ENCODE results near the gene MICOS13.

The MICOS13 gene

DNA sequence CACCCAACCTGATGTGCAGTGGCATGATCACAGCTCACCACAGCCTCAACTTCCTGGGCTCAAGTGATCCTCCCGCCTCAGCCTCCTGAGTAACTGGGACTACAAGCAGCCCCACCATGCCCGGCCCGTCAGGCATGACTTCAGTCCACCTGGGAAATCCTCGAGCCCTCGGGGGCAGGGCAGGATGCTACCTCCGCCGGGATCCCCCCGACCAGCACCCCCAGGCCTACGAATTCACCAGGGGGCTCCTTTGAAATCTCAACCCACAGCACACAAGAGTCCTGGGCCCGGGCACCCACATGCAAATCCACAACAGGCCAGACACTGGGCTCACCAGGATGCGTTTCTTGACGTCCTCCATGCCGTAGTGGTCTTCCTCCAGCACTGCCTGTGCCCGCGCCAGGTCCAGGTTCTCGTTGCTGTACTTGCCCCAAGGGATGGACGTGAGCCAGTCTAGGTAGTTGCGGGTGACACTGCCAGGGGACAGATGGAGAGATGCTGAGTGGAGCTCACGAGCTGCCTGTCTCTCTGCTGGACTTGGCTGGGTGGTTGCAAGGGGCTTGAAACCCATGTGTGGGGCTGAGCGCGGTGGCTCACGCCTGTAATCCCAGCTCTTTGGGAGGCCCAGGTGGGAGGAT is 20.3 kb upstream of the MICOS13 start:
- no peak for TF ChIP-seq EZH2phosphoT487 (IDR thresholded peaks at IDR 0.05; ENCODE audit: borderline replicate concordance, low read length)
- TF ChIP-seq, protein P1, sequence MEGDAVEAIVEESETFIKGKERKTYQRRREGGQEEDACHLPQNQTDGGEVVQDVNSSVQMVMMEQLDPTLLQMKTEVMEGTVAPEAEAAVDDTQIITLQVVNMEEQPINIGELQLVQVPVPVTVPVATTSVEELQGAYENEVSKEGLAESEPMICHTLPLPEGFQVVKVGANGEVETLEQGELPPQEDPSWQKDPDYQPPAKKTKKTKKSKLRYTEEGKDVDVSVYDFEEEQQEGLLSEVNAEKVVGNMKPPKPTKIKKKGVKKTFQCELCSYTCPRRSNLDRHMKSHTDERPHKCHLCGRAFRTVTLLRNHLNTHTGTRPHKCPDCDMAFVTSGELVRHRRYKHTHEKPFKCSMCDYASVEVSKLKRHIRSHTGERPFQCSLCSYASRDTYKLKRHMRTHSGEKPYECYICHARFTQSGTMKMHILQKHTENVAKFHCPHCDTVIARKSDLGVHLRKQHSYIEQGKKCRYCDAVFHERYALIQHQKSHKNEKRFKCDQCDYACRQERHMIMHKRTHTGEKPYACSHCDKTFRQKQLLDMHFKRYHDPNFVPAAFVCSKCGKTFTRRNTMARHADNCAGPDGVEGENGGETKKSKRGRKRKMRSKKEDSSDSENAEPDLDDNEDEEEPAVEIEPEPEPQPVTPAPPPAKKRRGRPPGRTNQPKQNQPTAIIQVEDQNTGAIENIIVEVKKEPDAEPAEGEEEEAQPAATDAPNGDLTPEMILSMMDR (IDR thresholded peaks at IDR 0.05; ENCODE audit: low read depth, low read length, poor library complexity, severe bottlenecking) = no peak
- Histone ChIP-seq H3K79me2 (ENCODE audit: control insufficient read depth, low read length) (peaks cover 8% of the 10 kb centered on the region), H3K4me2 (ENCODE audit: low read length) (no peak overlapping the region), H3F3A (ENCODE audit: control insufficient read depth, insufficient read depth) (peaks cover 5% of the 10 kb centered on the region; the same call in 1 of the 2 replicates), H3K4me3 (ENCODE audit: low read length) (no peak overlapping the region), H3K36me3 (ENCODE audit: control insufficient read depth, low read length) (peaks cover 70% of the 10 kb centered on the region), H3K27ac (ENCODE audit: low read depth, low read length) (no peak overlapping the region), H4K20me1 (ENCODE audit: control insufficient read depth, insufficient read depth, low read depth, low read length) (no peaks in the 10 kb centered on the region), H3K4me1 (ENCODE audit: control insufficient read depth, low read length) (no peaks in the 10 kb centered on the region), H3K9me3 (ENCODE audit: control insufficient read depth, insufficient read depth, low read length) (no peaks in the 10 kb centered on the region), H3K9me2 (replicated peaks; ENCODE audit: control insufficient read depth, low read length) (no peaks in the 10 kb centered on the region), H3K27me3 (ENCODE audit: control insufficient read depth, low read length) (no peaks in the 10 kb centered on the region)

DNA sequence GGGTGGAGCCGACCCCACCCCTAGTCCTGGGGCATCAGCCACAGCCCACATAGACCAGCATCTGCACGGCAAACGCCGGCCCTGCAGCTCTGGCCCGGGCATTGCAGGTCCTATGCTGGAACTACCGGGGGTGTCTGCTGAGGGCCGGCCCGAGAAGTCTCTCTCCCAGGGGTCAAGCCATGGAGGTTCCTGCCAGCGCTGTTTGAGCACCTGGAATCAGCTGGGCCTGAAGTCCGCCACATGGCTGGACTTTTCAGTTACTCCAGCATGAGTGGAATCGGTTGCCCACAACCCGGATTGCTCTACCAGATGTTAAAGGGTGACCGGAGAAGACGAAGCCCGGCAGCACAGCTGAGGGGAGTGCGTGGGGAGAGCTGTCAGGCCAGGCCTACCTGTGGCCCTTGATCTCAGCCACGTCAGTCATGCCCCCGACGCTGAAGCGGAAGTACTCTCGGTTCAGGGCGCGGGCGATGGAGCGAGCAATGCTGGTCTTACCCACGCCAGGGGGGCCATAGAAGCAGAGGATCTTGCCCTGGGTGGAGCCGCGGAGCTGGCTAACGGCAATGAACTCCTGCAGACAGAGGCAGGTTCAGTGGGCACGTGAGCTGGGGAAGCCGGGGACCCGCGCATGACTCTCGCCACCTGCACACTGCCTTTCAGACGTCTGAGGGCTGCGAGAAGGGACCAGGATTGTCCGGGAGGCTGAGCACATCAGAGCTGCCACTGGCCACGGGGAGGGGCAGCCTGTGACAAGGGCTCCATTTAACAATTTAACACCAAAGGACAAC is 18.5 kb upstream of the MICOS13 start:
- Histone ChIP-seq H3F3A (ENCODE audit: control insufficient read depth, insufficient read depth) (peaks cover 12% of the 10 kb centered on the region), H3K27me3 (ENCODE audit: control insufficient read depth, low read length) (no peaks in the 10 kb centered on the region), H3K36me3 (ENCODE audit: control insufficient read depth, low read length) (peaks cover 70% of the 10 kb centered on the region), H3K27ac (ENCODE audit: low read depth, low read length) (no peak overlapping the region), H4K20me1 (ENCODE audit: control insufficient read depth, insufficient read depth, low read depth, low read length) (no peaks in the 10 kb centered on the region), H3K9me2 (replicated peaks; ENCODE audit: control insufficient read depth, low read length) (no peaks in the 10 kb centered on the region), H3K4me2 (ENCODE audit: low read length) (no peak overlapping the region), H3K9me3 (ENCODE audit: control insufficient read depth, insufficient read depth, low read length) (no peaks in the 10 kb centered on the region), H3K79me2 (ENCODE audit: control insufficient read depth, low read length) (peaks cover 14% of the 10 kb centered on the region), H3K4me1 (ENCODE audit: control insufficient read depth, low read length) (no peaks in the 10 kb centered on the region), H3K4me3 (ENCODE audit: low read length) (no peak overlapping the region)
- TF ChIP-seq EZH2phosphoT487 (IDR thresholded peaks at IDR 0.05; ENCODE audit: borderline replicate concordance, low read length) = no peak
- TF ChIP-seq, protein P1 (IDR thresholded peaks at IDR 0.05; ENCODE audit: low read depth, low read length, poor library complexity, severe bottlenecking) = no peak

DNA sequence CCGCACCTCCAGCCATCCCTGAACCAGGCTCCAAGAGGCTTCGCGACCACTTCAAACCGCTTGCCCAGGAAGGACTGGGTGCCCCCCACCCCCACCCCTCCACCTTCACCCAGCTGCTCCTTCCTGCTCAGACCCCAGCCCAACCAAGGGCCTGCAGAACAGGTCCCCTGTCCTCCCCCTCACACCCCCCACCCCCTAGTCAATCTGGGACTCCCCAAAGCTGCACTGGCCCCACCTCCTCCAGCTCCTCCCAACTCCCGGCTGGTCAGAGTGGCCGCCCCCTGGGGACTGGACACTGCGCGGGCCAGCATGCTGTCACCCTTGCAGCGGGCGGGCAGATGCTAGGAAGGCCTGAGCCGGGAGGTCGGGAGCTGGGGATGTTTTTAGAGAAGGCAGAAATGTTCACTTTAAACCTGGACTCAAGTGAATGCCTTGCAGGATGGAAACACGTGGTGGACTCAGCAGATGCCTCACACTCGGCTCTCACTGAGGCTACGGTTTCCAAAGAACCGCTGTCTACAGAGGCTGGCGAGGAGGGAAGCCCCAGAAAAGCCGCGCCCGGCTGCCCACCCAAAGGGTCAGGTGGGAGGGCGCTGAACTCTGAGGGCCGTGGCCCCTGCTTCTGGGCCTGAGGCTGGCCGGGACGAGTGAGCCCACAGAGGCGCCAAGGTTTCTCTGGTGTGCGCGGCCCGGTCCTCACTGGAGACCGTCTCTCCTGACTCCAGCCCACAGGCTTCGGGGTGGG is 17.7 kb upstream of the MICOS13 start:
- Histone ChIP-seq H3K27ac (ENCODE audit: low read depth, low read length) (no peak overlapping the region), H3K4me1 (ENCODE audit: control insufficient read depth, low read length) (no peaks in the 10 kb centered on the region), H3K4me2 (ENCODE audit: low read length) (no peak overlapping the region), H3K4me3 (ENCODE audit: low read length) (no peak overlapping the region), H4K20me1 (ENCODE audit: control insufficient read depth, insufficient read depth, low read depth, low read length) (no peaks in the 10 kb centered on the region), H3K36me3 (ENCODE audit: control insufficient read depth, low read length) (peaks cover 70% of the 10 kb centered on the region), H3K9me2 (replicated peaks; ENCODE audit: control insufficient read depth, low read length) (no peaks in the 10 kb centered on the region), H3K79me2 (ENCODE audit: control insufficient read depth, low read length) (peaks cover 17% of the 10 kb centered on the region), H3K9me3 (ENCODE audit: control insufficient read depth, insufficient read depth, low read length) (no peaks in the 10 kb centered on the region), H3K27me3 (ENCODE audit: control insufficient read depth, low read length) (no peaks in the 10 kb centered on the region), H3F3A (ENCODE audit: control insufficient read depth, insufficient read depth) (peaks cover 13% of the 10 kb centered on the region)
- no peak for TF ChIP-seq EZH2phosphoT487 (IDR thresholded peaks at IDR 0.05; ENCODE audit: borderline replicate concordance, low read length)
- TF ChIP-seq, protein P1 (IDR thresholded peaks at IDR 0.05; ENCODE audit: low read depth, low read length, poor library complexity, severe bottlenecking) = no peak
